ENCODE data around the gene MAN1C1. TPM values are rescaled to one million over a fixed set of nuclear protein-coding genes. Genes with fewer than 3 reads are reported as not detected.

MAN1C1 gene
- total and polyA plus RNA-seq, 4 donors, result 4.6 to 14.7 (median 13.1) TPM

- TF ChIP-seq CTCF (IDR thresholded peaks at IDR 0.05; ENCODE audit: control extremely low read depth, extremely low read depth), result no peak
- Histone ChIP-seq H3K4me1 (ENCODE audit: control insufficient read depth in 5 of 5, insufficient read depth in 5 of 5, low read length in 5 of 5) (peaks cover 0 to 29% (median 4%) of the 10 kb centered on the region in 5 donors), H3K9me3 (ENCODE audit: control insufficient read depth in 4 of 4, insufficient read depth in 3 of 4, low read length in 3 of 4) (no peaks in the 10 kb centered on the region), H3K9ac (ENCODE audit: insufficient read depth in 1 of 2, low read length in 2 of 2) (no peak overlapping the region), H3K27ac (ENCODE audit: low read depth in 1 of 2, low read length in 1 of 2) (peak overlapping the region in 1 of 2 donors; percentile 43), H3K36me3 (ENCODE audit: control insufficient read depth in 4 of 4, insufficient read depth in 4 of 4, low read length in 4 of 4) (peaks cover 0 to 12% (median 7%) of the 10 kb centered on the region in 4 donors), H3K27me3 (ENCODE audit: control insufficient read depth in 3 of 3, insufficient read depth in 3 of 3, low read length in 2 of 3) (no peaks in the 10 kb centered on the region), H3K4me3 (no peak overlapping the region)
- WGBS, 2 donors, result 79 to 87% methylated on average over 21 of the region's 21 CpGs
- ATAC-seq (ENCODE audit: insufficient read depth, low FRiP score) (no peak), DNase-seq (no peak)
Observed at GRCh38 chr1:25568834-25569596, 47.6 kb upstream of the MAN1C1 start.

GRCh38 chr1:25569597-25570396 is 46.8 kb upstream of the MAN1C1 start:
- ATAC-seq (ENCODE audit: insufficient read depth, low FRiP score), result no peak
- H3K27me3 ChIP-seq (ENCODE audit: control insufficient read depth in 3 of 3, insufficient read depth in 3 of 3, low read length in 2 of 3), result no peaks in the 10 kb centered on the region
- no peak for DNase-seq
- TF ChIP-seq CTCF (IDR thresholded peaks at IDR 0.05; ENCODE audit: control extremely low read depth, extremely low read depth), result no peak
- no peaks in the 10 kb centered on the region for H3K9me3 ChIP-seq (ENCODE audit: control insufficient read depth in 4 of 4, insufficient read depth in 3 of 4, low read length in 3 of 4)
- H3K9ac ChIP-seq (ENCODE audit: insufficient read depth in 1 of 2, low read length in 2 of 2), result no peak overlapping the region
- peaks cover 0 to 12% (median 3%) of the 10 kb centered on the region in 4 donors for H3K36me3 ChIP-seq (ENCODE audit: control insufficient read depth in 4 of 4, insufficient read depth in 4 of 4, low read length in 4 of 4)
- no peak overlapping the region for H3K27ac ChIP-seq (ENCODE audit: low read depth in 1 of 2, low read length in 1 of 2)
- no peak overlapping the region for H3K4me3 ChIP-seq
- H3K4me1 ChIP-seq (ENCODE audit: control insufficient read depth in 5 of 5, insufficient read depth in 5 of 5, low read length in 5 of 5), result peaks cover 0 to 29% (median 4%) of the 10 kb centered on the region in 5 donors
- WGBS, 2 donors, result 86 to 93% methylated on average over 18 of the region's 18 CpGs

- peaks cover 0 to 24% (median 4%) of the 10 kb centered on the region in 5 donors for H3K4me1 ChIP-seq (ENCODE audit: control insufficient read depth in 5 of 5, insufficient read depth in 5 of 5, low read length in 5 of 5)
- no peak overlapping the region for H3K9ac ChIP-seq (ENCODE audit: insufficient read depth in 1 of 2, low read length in 2 of 2)
- no peaks in the 10 kb centered on the region for H3K9me3 ChIP-seq (ENCODE audit: control insufficient read depth in 4 of 4, insufficient read depth in 3 of 4, low read length in 3 of 4)
- TF ChIP-seq CTCF (IDR thresholded peaks at IDR 0.05; ENCODE audit: control extremely low read depth, extremely low read depth), result no peak
- no peak overlapping the region for H3K4me3 ChIP-seq
- no peaks in the 10 kb centered on the region for H3K27me3 ChIP-seq (ENCODE audit: control insufficient read depth in 3 of 3, insufficient read depth in 3 of 3, low read length in 2 of 3)
- no peak for DNase-seq
- ATAC-seq (ENCODE audit: insufficient read depth, low FRiP score), result no peak
- no peak overlapping the region for H3K27ac ChIP-seq (ENCODE audit: low read depth in 1 of 2, low read length in 1 of 2)
- WGBS, 2 donors, result 89 to 92% methylated on average over 12 of the region's 12 CpGs
- H3K36me3 ChIP-seq (ENCODE audit: control insufficient read depth in 4 of 4, insufficient read depth in 4 of 4, low read length in 4 of 4), result peaks cover 0 to 9% (median 0%) of the 10 kb centered on the region in 4 donors
Observed at GRCh38 chr1:25570798-25571521, 45.6 kb upstream of the MAN1C1 start.
